Upper lobe of left lung (tissue), 4 donors: ENCODE measurements around the gene CYP4V2.

ENCODE experiments used
- CTCF ChIP-seq, 6 experiments: fragments of 450-650 bp in 4 of 6; fragments of 200-600 bp in 2 of 6; sonication (generic) in 2 of 6; IDR thresholded peaks; one replicate each; pipeline ENCODE4 v1.5.1; 2016 to 2019; ENCODE audit warnings: antibody characterized with exemption in 6 of 6
- EP300 ChIP-seq, 4 donors: sonication (generic); formaldehyde crosslinking; IDR thresholded peaks; one replicate each; pipeline ENCODE4 v1.5.1; 2017; ENCODE audit warnings: antibody characterized with exemption in 4 of 4, control low read depth in 2 of 4
- POLR2AphosphoS5 ChIP-seq, 2 donors: sonication (generic); formaldehyde crosslinking; IDR thresholded peaks; one replicate each; pipeline ENCODE4 v1.5.1; 2017; ENCODE audit warnings: antibody characterized with exemption in 2 of 2

DNA sequence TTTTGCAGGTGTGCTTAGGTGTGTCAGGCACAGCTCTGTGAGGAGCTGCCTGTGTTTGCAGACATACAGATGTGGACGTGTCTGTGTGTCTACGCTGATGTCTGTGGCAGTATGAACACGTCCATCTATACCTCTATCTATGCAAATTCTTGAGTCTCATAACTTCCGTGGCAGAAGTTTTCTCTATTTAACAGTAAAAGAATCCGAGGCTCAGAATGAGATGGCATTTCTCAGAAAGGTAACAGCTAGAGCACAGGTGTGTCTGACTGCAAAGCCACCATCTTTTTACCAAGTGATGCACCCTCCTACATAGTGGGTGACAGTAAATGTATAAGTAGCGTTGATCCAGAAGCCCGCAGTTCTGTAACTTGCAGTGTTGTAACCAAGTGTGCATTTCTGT is 39.9 kb upstream of the CYP4V2 start:
- TF ChIP-seq CTCF (IDR thresholded peaks at IDR 0.05) = no peak
- no peak for TF ChIP-seq POLR2AphosphoS5 (IDR thresholded peaks at IDR 0.05)
- no peak for TF ChIP-seq EP300 (IDR thresholded peaks at IDR 0.05)
